H1 (cell line): ENCODE results near the gene CACNA1E. TPM values are rescaled to one million over a fixed set of nuclear protein-coding genes. Genes with fewer than 3 reads are reported as not detected.

Experiments used
- CBX5 ChIP-seq: fragments of 300-800, 300-1000 bp; sonication (generic); IDR thresholded peaks from 2 replicates; pipeline ENCODE4 v1.7.1; 2016; ENCODE audit warnings: antibody characterized with exemption, low read length, low read depth
- SRF ChIP-seq: IDR thresholded peaks from 2 replicates; pipeline ENCODE4 v1.6.1; 2011; ENCODE audit warnings: mild to moderate bottlenecking, low read depth, low read length, moderate library complexity
- polyA plus RNA-seq, 7 experiments: library from polyadenylated mRNA; depleted of rRNA in 3 of 7; stranded (reverse) in 5 of 7; unstranded in 2 of 7; fragments of >200 nt in 5 of 7; fragments of 200-250 nt in 2 of 7; gene quantifications; 1 replicate in 5 of 7; 2 replicates in 1 of 7; 4 replicates in 1 of 7; pipeline versions ENCODE4 v1.2.1 to v1.2.3, GENCODE V29; 2011 to 2013; ENCODE audit warnings: missing spikeins in 2 of 7, mixed read lengths in 2 of 7
- total RNA-seq: library from RNA; stranded (reverse); fragmentation: NEBNext Ultra II Directional; extraction: Animal tissue kit (Norgen Biotek cat#: 25700); gene quantifications from 2 replicates; pipeline ENCODE4 v1.2.1, GENCODE V29; 2021

Gene CACNA1E
- total and polyA plus RNA-seq, 2 of the 8 experiments (the other 6 are each of a cell fraction or from before 2014, with no cell fraction given), result 0.98 to 1.3 TPM

DNA sequence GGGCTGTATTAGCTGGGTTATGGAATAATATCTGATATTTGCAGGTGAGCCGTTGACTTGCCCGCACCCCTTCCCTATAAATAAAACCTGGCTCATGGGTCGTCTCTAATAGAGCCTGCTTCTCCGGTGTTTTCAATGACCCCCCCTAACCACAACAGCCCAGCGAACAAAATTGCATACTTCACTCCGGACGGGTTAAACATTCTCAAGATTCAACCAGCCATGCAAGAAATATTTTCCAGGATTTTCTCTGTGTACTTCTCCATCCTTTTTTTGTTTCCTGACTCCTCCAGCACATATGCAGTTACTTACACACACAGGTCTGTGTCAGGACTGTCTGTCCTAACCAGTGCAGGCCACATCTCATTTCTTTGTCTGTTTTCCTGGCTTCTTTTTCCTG, 310.5 kb downstream of the CACNA1E start (continued):
- TF ChIP-seq SRF (no peak), CBX5 (no peak)
